HG03442 (cell line): ENCODE measurements around the gene RBMXL2.

Experiments used
- ATAC-seq: cut with Tn5 transposase; IDR thresholded peaks from one replicate; pipeline ENCODE4 v1.9.1; 2021; ENCODE audit warnings: mild to moderate bottlenecking, moderate library complexity; ENCODE audit not compliant: unreplicated experiment

Gene RBMXL2

GRCh38 chr11:7088921-7089320, at the start of gene RBMXL2:
RBMXL2 (plus strand) TSS chr11:7088998; CDS start chr11:7089121, 123 bp downstream.
- ATAC-seq: no peak

DNA sequence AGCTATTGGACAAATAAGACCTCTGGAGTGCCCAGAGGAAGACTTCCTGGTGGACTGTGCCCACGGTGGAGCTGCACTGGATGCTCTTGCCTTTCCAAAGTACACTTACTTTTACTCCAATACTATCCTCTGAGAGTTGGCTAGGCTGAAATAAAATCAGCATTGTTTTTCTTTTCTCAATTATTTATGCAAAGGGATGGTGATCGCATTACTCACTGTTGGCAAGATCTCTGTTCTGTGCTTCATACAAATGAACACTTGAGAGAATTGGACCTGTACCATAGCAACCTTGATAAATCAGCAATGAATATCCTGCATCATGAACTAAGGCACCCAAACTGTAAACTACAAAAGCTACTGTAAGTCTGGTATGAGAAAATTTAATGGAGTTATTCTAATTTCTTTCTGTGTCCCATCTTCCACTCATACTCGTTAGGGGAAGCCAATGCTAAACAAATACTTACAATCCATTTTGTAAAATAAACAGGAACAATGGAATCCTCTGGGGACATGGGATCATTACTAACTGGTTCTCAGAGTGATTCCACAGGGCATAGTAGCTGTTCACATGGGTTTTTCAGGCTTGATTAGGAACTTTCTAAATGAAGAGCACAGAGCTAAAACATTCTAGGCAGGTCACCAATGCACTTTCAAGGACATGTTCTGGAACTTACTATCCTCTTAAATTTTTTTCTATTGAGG, 42.2 kb upstream of the RBMXL2 start:
- ATAC-seq: no peak

- ATAC-seq: no peak
Measured at GRCh38 chr11:7050191-7050590, 38.6 kb upstream of the RBMXL2 start.

GRCh38 chr11:7056828-7057513, 31.8 kb upstream of the RBMXL2 start:
- ATAC-seq: no peak

DNA sequence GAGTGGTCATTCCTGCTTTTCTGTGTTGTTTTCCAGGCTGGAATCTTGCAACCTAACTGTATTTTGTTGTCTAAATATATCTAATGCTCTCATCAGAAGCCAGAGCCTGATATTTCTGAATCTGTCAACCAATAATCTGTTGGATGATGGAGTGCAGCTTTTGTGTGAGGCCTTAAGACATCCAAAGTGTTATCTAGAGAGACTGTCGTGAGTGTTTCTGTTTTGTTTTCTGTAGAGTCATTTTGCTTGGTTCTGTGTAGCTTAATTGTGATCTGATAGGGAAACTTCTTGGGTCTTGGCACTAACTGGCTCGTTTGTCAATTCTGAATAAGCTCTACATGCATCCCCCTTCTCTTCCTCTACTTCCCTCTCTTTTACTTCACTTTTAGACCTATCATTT, 31.2 kb upstream of the RBMXL2 start:
- no peak for ATAC-seq

DNA sequence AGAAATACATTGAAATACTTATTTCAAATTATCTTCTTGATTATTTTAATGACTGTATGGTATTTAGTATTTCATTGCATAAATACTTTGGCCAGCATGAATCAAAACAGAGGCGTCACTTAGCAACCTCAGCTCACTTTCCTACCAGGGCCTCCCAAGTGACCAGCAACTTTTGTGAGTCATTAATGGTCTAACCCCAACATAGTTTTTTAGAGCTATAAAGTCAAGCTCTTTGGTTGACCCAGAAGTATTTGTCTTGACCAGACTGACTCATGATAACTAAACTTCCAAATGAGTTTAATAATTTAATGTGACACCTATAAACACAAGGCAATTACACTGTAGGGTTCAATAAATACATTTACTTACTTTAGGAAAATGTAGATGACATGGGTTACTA, 27.9 kb upstream of the RBMXL2 start:
- no peak for ATAC-seq

- ATAC-seq: no peak
Measured at GRCh38 chr11:7062534-7062933, 26.3 kb upstream of the RBMXL2 start.

DNA sequence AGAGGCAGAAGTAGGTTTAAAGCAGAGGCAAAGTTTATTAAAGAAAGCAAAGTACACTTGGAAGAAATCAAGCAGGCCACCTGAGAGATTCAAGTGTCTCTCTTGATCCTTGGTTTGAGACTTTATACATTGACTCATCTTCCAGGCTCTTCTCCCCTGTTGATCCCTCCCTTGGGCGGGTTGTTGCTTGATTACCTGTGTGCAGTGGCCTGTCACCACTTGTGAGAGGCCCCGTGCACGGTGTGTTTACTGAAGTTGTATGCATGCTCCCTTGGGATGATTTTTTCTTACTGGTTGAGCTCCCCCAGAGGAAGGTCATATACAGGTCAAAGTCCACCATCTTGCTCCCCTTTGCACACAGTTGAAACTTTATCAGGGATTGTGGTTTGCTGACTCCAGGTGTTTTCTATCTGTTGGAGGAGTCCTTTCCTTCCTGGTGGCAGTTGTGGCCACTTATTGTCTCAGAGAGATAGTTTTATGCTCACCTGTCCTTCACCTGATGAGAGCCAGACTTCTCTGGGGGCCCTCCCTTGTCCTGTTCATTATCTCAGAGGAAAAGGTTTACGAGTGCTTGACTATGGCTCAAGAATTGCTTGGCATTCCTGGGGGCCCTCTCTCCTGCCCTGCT, 16.3 kb upstream of the RBMXL2 start:
- no peak for ATAC-seq

DNA sequence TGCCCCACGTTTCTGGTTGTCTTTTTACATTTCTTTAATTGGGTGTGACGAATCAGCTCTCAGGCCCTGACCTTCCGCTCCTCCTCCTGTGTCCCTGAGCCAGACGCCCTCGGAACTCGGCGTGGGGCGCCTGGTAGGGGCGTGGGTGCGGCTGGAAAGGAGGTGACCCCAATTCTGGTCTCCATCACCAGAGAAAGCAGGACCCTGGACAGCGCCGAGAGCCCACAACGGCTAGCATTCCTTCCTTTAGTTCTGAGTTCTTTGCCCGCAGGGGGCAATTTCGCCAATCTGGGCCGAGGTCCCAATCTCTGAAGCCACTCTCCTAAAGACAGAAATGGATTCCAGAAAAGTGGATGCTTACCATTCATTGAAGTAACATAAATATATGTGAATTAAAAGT, 11.7 kb upstream of the RBMXL2 start:
- ATAC-seq: no peak

DNA sequence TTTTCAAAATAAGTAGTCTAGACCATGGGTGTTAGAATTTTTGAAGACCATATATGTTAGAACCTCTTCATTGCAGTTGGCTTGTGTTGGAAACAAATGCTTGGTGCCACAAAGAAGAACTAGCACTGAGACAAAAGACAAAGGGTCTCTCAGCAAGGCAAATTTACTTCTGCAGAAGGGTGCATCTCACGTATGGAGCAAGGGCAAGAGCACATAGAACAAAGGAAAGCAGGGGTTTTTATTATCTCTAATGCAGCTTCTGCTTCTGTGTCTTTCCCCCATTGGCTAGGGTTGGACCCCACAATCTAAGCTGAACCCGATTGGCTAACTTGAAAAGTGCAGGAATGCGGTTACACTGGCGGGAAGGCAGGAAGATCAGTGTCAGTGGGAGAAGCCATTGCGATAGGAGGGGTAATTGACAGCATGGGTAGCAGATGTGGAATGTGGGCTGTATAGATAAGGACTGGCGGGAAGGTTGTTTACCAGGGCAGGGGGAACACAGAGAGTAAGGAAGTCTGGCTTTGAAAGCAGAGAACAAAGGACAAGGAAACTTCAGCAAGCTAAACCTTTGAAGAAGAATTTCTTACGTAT, 9.2 kb upstream of the RBMXL2 start:
- no peak for ATAC-seq

GRCh38 chr11:7080900-7081299, 7.9 kb upstream of the RBMXL2 start:
- no peak for ATAC-seq

DNA sequence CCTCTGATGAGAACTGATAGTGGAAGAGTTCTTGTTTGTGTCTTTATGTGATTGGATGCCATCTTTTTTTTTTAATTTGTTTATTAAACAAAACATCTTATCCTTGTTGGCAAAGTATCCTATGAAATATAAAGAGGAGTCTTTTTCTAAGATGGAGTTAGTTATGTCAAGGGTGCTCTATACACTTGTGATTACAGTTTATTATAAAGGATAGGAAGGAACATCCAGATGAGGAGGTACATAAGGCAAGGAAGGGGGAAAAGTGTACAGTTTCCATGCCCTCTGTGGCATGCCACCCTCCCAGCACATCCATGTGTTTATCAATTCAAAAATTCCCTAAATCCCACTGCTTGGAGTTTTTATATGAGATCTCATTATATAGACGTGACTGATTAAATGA, 7.4 kb upstream of the RBMXL2 start:
- ATAC-seq: no peak

- ATAC-seq: no peak
Measured at GRCh38 chr11:7089328-7090251, 792 bp downstream of the RBMXL2 start.

GRCh38 chr11:7098235-7098832, 9.5 kb downstream of the RBMXL2 start:
- ATAC-seq: peak; percentile 69

DNA sequence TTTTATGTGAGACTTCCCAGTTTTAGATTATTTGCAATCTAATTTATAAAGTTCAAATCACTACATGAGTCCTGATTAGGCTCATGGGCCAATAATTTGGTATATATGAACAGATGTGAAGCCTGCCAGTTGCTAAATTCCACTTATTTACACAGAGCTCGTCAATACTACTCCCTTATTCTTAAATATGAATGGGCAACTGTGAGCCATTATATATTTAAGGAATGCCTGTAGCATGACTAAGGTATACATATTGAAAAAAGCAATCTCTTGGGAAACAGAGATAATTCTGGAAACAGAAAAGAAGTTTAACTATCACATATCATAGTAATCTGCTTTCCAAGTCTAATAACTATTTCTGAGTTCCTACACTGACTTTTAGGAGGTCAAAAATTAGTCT, 27.0 kb downstream of the RBMXL2 start:
- no peak for ATAC-seq

GRCh38 chr11:7116370-7116769, 27.6 kb downstream of the RBMXL2 start:
- ATAC-seq: no peak

- no peak for ATAC-seq
Measured at GRCh38 chr11:7138051-7138450, 49.3 kb downstream of the RBMXL2 start.
